HepG2 (cell line): ENCODE measurements around the gene SCFD2. TPM values are rescaled to one million over a fixed set of nuclear protein-coding genes. Genes with fewer than 3 reads are reported as not detected.
"Not testable (repeated sequence)": the region's sequence is repeated elsewhere in the genome, so short reads cannot be mapped to it uniquely, and the experiment has no call there.

ENCODE experiments used
- ATAC-seq: fragments of 200-7000 bp; cut with Tn5 transposase; 3 replicates; pipeline ENCODE4 v1.9.1; 2020; ENCODE audit warnings: mild to moderate bottlenecking, moderate library complexity
- BruUV-seq: library from RNA; stranded (reverse); fragments of 400-500 nt; replicated peaks from 2 replicates; lab custom pipeline; 2021; lab: Mats Ljungman, UMichigan
- CTCF ChIA-PET: fragments of 300-600 bp; formaldehyde crosslinking; extraction: SDS; loops from one replicate; lab custom pipeline; 2021; ENCODE audit warnings: low total read pairs, inconsistent platforms, low intra/inter-chr PET ratio; lab: Yijun Ruan, JAX
- POLR2A ChIA-PET: fragments of 350-600 bp; sonication (Branson Sonifier 250); formaldehyde crosslinking; loops from one replicate; lab custom pipeline; 2020; ENCODE audit warnings: antibody characterized with exemption, inconsistent platforms; lab: Yijun Ruan, JAX
- DNase-seq: peaks from one replicate; pipeline ENCODE4 v3.0.0-alpha.2; 2015; ENCODE audit warnings: low spot score
- FAIRE-seq: peaks from 3 replicates; lab custom pipeline; 2011; peaks lifted over from hg19 to GRCh38; lab: Jason Lieb, UNC
- H2AFZ ChIP-seq: one replicate; pipeline ENCODE4 v1.6.1; 2011; ENCODE audit warnings: low read length, inconsistent platforms
- H3K27ac ChIP-seq: fragments of 300-600 bp; 3 replicates; pipeline ENCODE4 v1.8.0; 2011; ENCODE audit warnings: mixed run types, mild to moderate bottlenecking, mixed read lengths, low read length, inconsistent platforms; ENCODE audit not compliant: insufficient read depth; ENCODE audit errors: extremely low read length
- H3K27me3 ChIP-seq, 2 experiments: fragments of 200-600 bp in 1 of 2; 2 replicates in 1 of 2; 3 replicates in 1 of 2; pipeline versions ENCODE4 v1.6.0 to v1.8.0; 2011; ENCODE audit warnings: low read length in 2 of 2, mild to moderate bottlenecking in 2 of 2, moderate library complexity in 2 of 2, inconsistent platforms in 1 of 2; ENCODE audit not compliant: insufficient read depth in 2 of 2, control insufficient read depth in 1 of 2
- H3K36me3 ChIP-seq, 2 experiments: fragments of 200-600 bp in 1 of 2; replicated peaks in 1 of 2; 2 replicates in 1 of 2; 3 replicates in 1 of 2; pipeline versions ENCODE4 v1.5.1 to v1.8.0; 2011; ENCODE audit warnings: low read length in 2 of 2, inconsistent platforms in 1 of 2; ENCODE audit not compliant: insufficient read depth in 2 of 2, control insufficient read depth in 1 of 2
- H3K4me1 ChIP-seq: 2 replicates; pipeline ENCODE4 v1.5.1; 2012; ENCODE audit warnings: low read length, inconsistent platforms; ENCODE audit not compliant: insufficient read depth
- H3K4me2 ChIP-seq: 2 replicates; pipeline ENCODE4 v1.6.0; 2011; ENCODE audit warnings: low read depth, low read length, inconsistent platforms
- H3K4me3 ChIP-seq, 3 experiments: fragments of 200-600 bp in 1 of 3; sonication (generic), shearing (Covaris generic) in 1 of 3; replicated peaks in 1 of 3; 2 replicates each; pipeline ENCODE4 v1.5.1; 2011 to 2016; ENCODE audit warnings: low read length in 3 of 3, inconsistent platforms in 2 of 3, low read depth in 2 of 3, mild to moderate bottlenecking in 2 of 3, control low read depth in 1 of 3, mixed read lengths in 1 of 3; ENCODE audit not compliant: insufficient read depth in 1 of 3
- H3K79me2 ChIP-seq: one replicate; pipeline ENCODE4 v1.6.1; 2011; ENCODE audit warnings: low read length, inconsistent platforms; ENCODE audit not compliant: insufficient read depth
- H3K9ac ChIP-seq: 2 replicates; pipeline ENCODE4 v1.6.0; 2011; ENCODE audit warnings: mild to moderate bottlenecking, low read depth, low read length, inconsistent platforms; ENCODE audit not compliant: insufficient read depth
- H3K9me3 ChIP-seq: 2 replicates; pipeline ENCODE4 v1.5.1; 2012; ENCODE audit warnings: mild to moderate bottlenecking, low read length
- H4K20me1 ChIP-seq: 2 replicates; pipeline ENCODE4 v1.6.0; 2011; ENCODE audit warnings: inconsistent platforms, mild to moderate bottlenecking, low read length, moderate library complexity; ENCODE audit not compliant: insufficient read depth
- CCAR2 ChIP-seq: fragments of 200-400 bp; formaldehyde crosslinking; optimal IDR thresholded peaks from 2 replicates; pipeline ENCODE3; 2018; ENCODE audit warnings: low read depth, mild to moderate bottlenecking, low read length, moderate library complexity
- FIP1L1 ChIP-seq: fragments of 200-400 bp; formaldehyde crosslinking; IDR thresholded peaks from 2 replicates; pipeline ENCODE4 v1.6.1; 2018; ENCODE audit warnings: low read depth, mild to moderate bottlenecking, low read length, moderate library complexity, borderline replicate concordance; ENCODE audit not compliant: insufficient read depth
- FOXO1 ChIP-seq: sonication (generic); formaldehyde crosslinking; IDR thresholded peaks from 2 replicates; pipeline ENCODE4 v1.4.0; 2020; ENCODE audit warnings: missing genetic modification reagents
- MIER2 ChIP-seq: IDR thresholded peaks from 2 replicates; pipeline ENCODE4 v1.6.1; 2016; ENCODE audit warnings: missing biosample characterization, missing genetic modification reagents
- NAIF1 ChIP-seq: sonication (generic); formaldehyde crosslinking; IDR thresholded peaks from 2 replicates; pipeline ENCODE4 v1.5.0; 2020; ENCODE audit warnings: mild to moderate bottlenecking, missing genetic modification reagents, borderline replicate concordance
- ZNF180 ChIP-seq: sonication (generic); formaldehyde crosslinking; IDR thresholded peaks from 2 replicates; pipeline ENCODE4 v1.4.0; 2020; ENCODE audit warnings: low read depth, missing genetic modification reagents, borderline replicate concordance
- ZNF562 ChIP-seq: sonication (generic); formaldehyde crosslinking; IDR thresholded peaks from 2 replicates; pipeline ENCODE4 v1.8.0; 2022; ENCODE audit warnings: missing genetic modification reagents, borderline replicate concordance
- ZNF710 ChIP-seq: sonication (generic); formaldehyde crosslinking; IDR thresholded peaks from 2 replicates; pipeline ENCODE4 v1.5.0; 2020; ENCODE audit warnings: mild to moderate bottlenecking, missing genetic modification reagents, borderline replicate concordance
- ZNF724P ChIP-seq: sonication (generic); formaldehyde crosslinking; IDR thresholded peaks from 2 replicates; pipeline ENCODE4 v1.8.0; 2022; ENCODE audit warnings: missing genetic modification reagents, borderline replicate concordance
- WGBS: methylation state at CpG from one replicate; pipeline ENCODE4 v1.1.6; 2017; ENCODE audit warnings: low lambda C conversion rate; 5-methylcytosine and 5-hydroxymethylcytosine counted together
- in situ Hi-C: cut with HindIII; loops from 2 replicates; pipeline ENCODE4 v1.10.0; 2017; ENCODE audit warnings: low pct_unique_long_range_greater_than_20kb; ENCODE audit not compliant: extremely low pct_ligation_motif_present
- intact Hi-C: fragments of 100-400 bp; cut with micrococcal nuclease; formaldehyde crosslinking; loops from one replicate; pipeline ENCODE4 v1.10.0; 2022; ENCODE audit not compliant: unreplicated experiment
- polyA plus RNA-seq, 8 experiments: library from polyadenylated mRNA; depleted of rRNA in 3 of 8; stranded (reverse) in 7 of 8; unstranded in 1 of 8; fragments of >200 nt; fragmentation: Illumina TruSeq in 4 of 8; extraction: Trizol in 4 of 8; gene quantifications; 2 replicates each; pipeline versions ENCODE4 v1.2.1 to v1.2.3, GENCODE V29; 2011 to 2016; ENCODE audit warnings: low read depth in 4 of 8, missing spikeins in 1 of 8, mixed read lengths in 1 of 8; ENCODE audit not compliant: insufficient read depth in 1 of 8
- total RNA-seq, 5 experiments: library from RNA; depleted of rRNA; stranded (reverse); fragments of >200 nt; fragmentation: Illumina TruSeq; extraction: Trizol; gene quantifications; 2 replicates each; pipeline ENCODE4 v1.2.3, GENCODE V29; 2016; ENCODE audit warnings: low read depth in 1 of 5
- TF ChIP-seq, protein P1 (sequence below): IDR thresholded peaks from 2 replicates; pipeline ENCODE4 v1.6.1; 2016; ENCODE audit warnings: low read depth, borderline replicate concordance
- TF ChIP-seq, protein P2 (sequence below): sonication (generic); formaldehyde crosslinking; conservative IDR thresholded peaks from 2 replicates; pipeline ENCODE4 v1.8.1; 2023; ENCODE audit warnings: missing genetic modification reagents

The SCFD2 gene
- total and polyA plus RNA-seq, 2 of the 13 experiments (the other 11 are each of a cell fraction or from before 2014, with no cell fraction given) = 4.6 to 15.6 TPM

- TF ChIP-seq, protein P1, sequence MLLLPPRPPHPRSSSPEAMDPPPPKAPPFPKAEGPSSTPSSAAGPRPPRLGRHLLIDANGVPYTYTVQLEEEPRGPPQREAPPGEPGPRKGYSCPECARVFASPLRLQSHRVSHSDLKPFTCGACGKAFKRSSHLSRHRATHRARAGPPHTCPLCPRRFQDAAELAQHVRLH = peak; percentile 62; the same call in 1 of the 2 replicates
- TF ChIP-seq MIER2 (CRISPR knock-in tag) (0 out of 2 replicates have a peak, but pooled peaks have one; percentile 36), ZNF724P (CRISPR knock-in tag) (no peak)
Observed at GRCh38 chr4:53365486-53366300, at the start of gene SCFD2 (continued).

GRCh38 chr4:53409479-53409878, 43.6 kb upstream of the SCFD2 start:
- H3K27me3 ChIP-seq, CTCF ChIA-PET, in situ Hi-C loops, POLR2A ChIA-PET, H3K4me1 ChIP-seq, H2AFZ ChIP-seq, H4K20me1 ChIP-seq, H3K27ac ChIP-seq, H3K36me3 ChIP-seq, FAIRE-seq, DNase-seq, H3K9ac ChIP-seq, intact Hi-C loops, H3K9me3 ChIP-seq, ATAC-seq, H3K4me3 ChIP-seq, H3K4me2 ChIP-seq, BruUV-seq: not testable (repeated sequence)
- 98% methylated on average over 7 of the region's 11 CpGs for whole genome bisulfite sequencing
- H3K79me2 ChIP-seq = peaks cover 28% of the 10 kb centered on the region

DNA sequence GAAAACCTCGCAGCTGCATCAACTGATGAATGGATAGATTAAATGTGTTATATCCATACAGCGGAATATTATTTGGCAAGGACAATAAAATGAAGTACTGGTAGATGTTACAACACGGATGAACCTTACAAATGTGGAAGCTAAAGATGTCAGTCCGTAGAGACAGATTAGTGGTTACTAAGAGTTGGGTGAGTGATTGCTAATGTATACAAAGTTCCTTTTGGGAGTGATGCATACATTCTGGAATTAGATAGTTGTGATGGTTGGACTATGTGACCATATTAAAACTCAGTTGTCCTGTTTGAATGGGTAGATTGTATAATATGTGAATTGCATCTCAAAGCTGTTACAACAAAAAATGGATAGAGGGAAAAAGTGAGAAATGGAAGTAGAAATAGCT, 14.4 kb upstream of the SCFD2 start:
- H3K4me2 ChIP-seq = peak overlapping the region; percentile 87
- H3K9me3 ChIP-seq = no peaks in the 10 kb centered on the region
- DNase-seq = no peak
- ATAC-seq = no peak
- no peak overlapping the region for H3K27ac ChIP-seq
- in situ Hi-C loops = no loop called here
- no peak overlapping the region; a peak in 1 of 6 replicates for H3K4me3 ChIP-seq
- intact Hi-C loops = no loop called here
- no peaks in the 10 kb centered on the region; the same call in 1 of the 2 replicates for H4K20me1 ChIP-seq
- H3K79me2 ChIP-seq = peaks cover 45% of the 10 kb centered on the region
- peaks cover 2 to 28% of the 10 kb centered on the region in 2 experiments; a peak in 4 of 5 replicates for H3K36me3 ChIP-seq
- POLR2A ChIA-PET = no interaction called here
- no TSS peak for BruUV-seq
- no peak overlapping the region for H2AFZ ChIP-seq
- no peak for FAIRE-seq
- H3K4me1 ChIP-seq = peaks cover 45% of the 10 kb centered on the region
- H3K27me3 ChIP-seq = no peaks in the 10 kb centered on the region
- CTCF ChIA-PET = no interaction called here
- 97% methylated on average over 4 of the region's 4 CpGs for WGBS
- no peak overlapping the region for H3K9ac ChIP-seq
- TF ChIP-seq ZNF180 (CRISPR knock-in tag) (no peak), ZNF710 (CRISPR knock-in tag) (no peak), CCAR2 (no peak), ZNF562 (no peak), NAIF1 (no peak), FOXO1 (no peak), FIP1L1 (no peak)
- TF ChIP-seq, protein P2, sequence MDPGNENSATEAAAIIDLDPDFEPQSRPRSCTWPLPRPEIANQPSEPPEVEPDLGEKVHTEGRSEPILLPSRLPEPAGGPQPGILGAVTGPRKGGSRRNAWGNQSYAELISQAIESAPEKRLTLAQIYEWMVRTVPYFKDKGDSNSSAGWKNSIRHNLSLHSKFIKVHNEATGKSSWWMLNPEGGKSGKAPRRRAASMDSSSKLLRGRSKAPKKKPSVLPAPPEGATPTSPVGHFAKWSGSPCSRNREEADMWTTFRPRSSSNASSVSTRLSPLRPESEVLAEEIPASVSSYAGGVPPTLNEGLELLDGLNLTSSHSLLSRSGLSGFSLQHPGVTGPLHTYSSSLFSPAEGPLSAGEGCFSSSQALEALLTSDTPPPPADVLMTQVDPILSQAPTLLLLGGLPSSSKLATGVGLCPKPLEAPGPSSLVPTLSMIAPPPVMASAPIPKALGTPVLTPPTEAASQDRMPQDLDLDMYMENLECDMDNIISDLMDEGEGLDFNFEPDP (CRISPR knock-in tag) = no peak
